Measurements from ENCODE around the gene KCNK7. TPM values are rescaled to one million over a fixed set of nuclear protein-coding genes. Genes with fewer than 3 reads are reported as not detected.

The KCNK7 gene
- total and polyA plus RNA-seq, 2 experiments from 2014 or later = not detected

GRCh38 chr11:65590240-65590738, 5.3 kb downstream of the KCNK7 start:
- TF ChIP-seq EZH2phosphoT487 (IDR thresholded peaks at IDR 0.05; ENCODE audit: insufficient read depth, low read depth) (no peak), EZH2 (IDR thresholded peaks at IDR 0.05; ENCODE audit: insufficient read depth, poor library complexity, severe bottlenecking) (no peak)
- H4K20me1 ChIP-seq (ENCODE audit: insufficient read depth) = no peaks in the 10 kb centered on the region
- no peaks in the 10 kb centered on the region for H3K9me3 ChIP-seq (ENCODE audit: low read depth)
- H3K9me2 ChIP-seq (ENCODE audit: insufficient read depth) = no peaks in the 10 kb centered on the region
- H3K4me1 ChIP-seq (ENCODE audit: insufficient read depth) = no peaks in the 10 kb centered on the region
- H3K9ac ChIP-seq = no peak overlapping the region
- no peak for DNase-seq
- 74 to 77% methylated on average over 8 of the region's 8 CpGs for WGBS, 2 experiments (ENCODE audit: low coverage in 1 of 2, low lambda C conversion rate in 2 of 2, missing lambda C conversion rate in 2 of 2)
- no peak overlapping the region for H3K4me3 ChIP-seq
- H3K27me3 ChIP-seq (replicated peaks; ENCODE audit: insufficient read depth) = no peaks in the 10 kb centered on the region
- 0 out of 2 replicates have a peak, but pooled peaks cover 6% of the 10 kb centered on the region for H3K36me3 ChIP-seq (ENCODE audit: low read depth)
- peaks cover 14% of the 10 kb centered on the region for H3F3A ChIP-seq (ENCODE audit: insufficient read depth)
- no peaks in the 10 kb centered on the region for H3K79me2 ChIP-seq (ENCODE audit: insufficient read depth)
- in situ Hi-C loops (cut with MboI) = no loop called here
- no peak overlapping the region for H3K4me2 ChIP-seq (ENCODE audit: unreplicated experiment)
- no peak overlapping the region for H3K27ac ChIP-seq
- no peak overlapping the region for H2AFZ ChIP-seq

GRCh38 chr11:65589444-65590239, 6.0 kb downstream of the KCNK7 start:
- H3K9ac ChIP-seq = no peak overlapping the region
- H3F3A ChIP-seq (ENCODE audit: insufficient read depth) = peaks cover 12% of the 10 kb centered on the region
- H2AFZ ChIP-seq = no peak overlapping the region
- H3K9me3 ChIP-seq (ENCODE audit: low read depth) = no peaks in the 10 kb centered on the region
- H3K9me2 ChIP-seq (ENCODE audit: insufficient read depth) = no peaks in the 10 kb centered on the region
- no peak overlapping the region for H3K27ac ChIP-seq
- H3K4me2 ChIP-seq (ENCODE audit: unreplicated experiment) = no peak overlapping the region
- 76 to 88% methylated on average over 7 to 9 of the region's 9 CpGs for WGBS, 2 experiments (ENCODE audit: low coverage in 1 of 2, low lambda C conversion rate in 2 of 2, missing lambda C conversion rate in 2 of 2)
- H3K79me2 ChIP-seq (ENCODE audit: insufficient read depth) = no peaks in the 10 kb centered on the region
- H3K27me3 ChIP-seq (replicated peaks; ENCODE audit: insufficient read depth) = no peaks in the 10 kb centered on the region
- no peak overlapping the region for H3K4me3 ChIP-seq
- no peaks in the 10 kb centered on the region for H3K4me1 ChIP-seq (ENCODE audit: insufficient read depth)
- no peak for TF ChIP-seq EZH2 (IDR thresholded peaks at IDR 0.05; ENCODE audit: insufficient read depth, poor library complexity, severe bottlenecking)
- no peak for TF ChIP-seq EZH2phosphoT487 (IDR thresholded peaks at IDR 0.05; ENCODE audit: insufficient read depth, low read depth)
- H3K36me3 ChIP-seq (ENCODE audit: low read depth) = 0 out of 2 replicates have a peak, but pooled peaks cover 6% of the 10 kb centered on the region
- in situ Hi-C loops (cut with MboI) = no loop called here
- DNase-seq = no peak
- no peaks in the 10 kb centered on the region for H4K20me1 ChIP-seq (ENCODE audit: insufficient read depth)

- Histone ChIP-seq H3K9me2 (ENCODE audit: insufficient read depth) (no peaks in the 10 kb centered on the region), H3K4me3 (no peak overlapping the region), H4K20me1 (ENCODE audit: insufficient read depth) (no peaks in the 10 kb centered on the region), H3K79me2 (ENCODE audit: insufficient read depth) (no peaks in the 10 kb centered on the region), H3K27ac (no peak overlapping the region), H3K27me3 (replicated peaks; ENCODE audit: insufficient read depth) (no peaks in the 10 kb centered on the region), H3K36me3 (ENCODE audit: low read depth) (0 out of 2 replicates have a peak, but pooled peaks cover 6% of the 10 kb centered on the region), H2AFZ (no peak overlapping the region), H3K4me1 (ENCODE audit: insufficient read depth) (no peaks in the 10 kb centered on the region), H3K4me2 (ENCODE audit: unreplicated experiment) (no peak overlapping the region), H3F3A (ENCODE audit: insufficient read depth) (peaks cover 5% of the 10 kb centered on the region; the same call in 1 of the 2 replicates), H3K9me3 (ENCODE audit: low read depth) (no peaks in the 10 kb centered on the region), H3K9ac (no peak overlapping the region)
- peak; percentile 64 for DNase-seq
- in situ Hi-C loops (cut with MboI) = no loop called here
- TF ChIP-seq EZH2 (IDR thresholded peaks at IDR 0.05; ENCODE audit: insufficient read depth, poor library complexity, severe bottlenecking) (no peak), EZH2phosphoT487 (IDR thresholded peaks at IDR 0.05; ENCODE audit: insufficient read depth, low read depth) (no peak)
- WGBS, 2 experiments (ENCODE audit: low coverage in 1 of 2, low lambda C conversion rate in 2 of 2, missing lambda C conversion rate in 2 of 2) = 80 to 82% methylated on average over 11 to 13 of the region's 13 CpGs
Measured at GRCh38 chr11:65588199-65589054, 7.2 kb downstream of the KCNK7 start.

- TF ChIP-seq EZH2 (IDR thresholded peaks at IDR 0.05; ENCODE audit: insufficient read depth, poor library complexity, severe bottlenecking) = no peak
- TF ChIP-seq EZH2phosphoT487 (IDR thresholded peaks at IDR 0.05; ENCODE audit: insufficient read depth, low read depth) = no peak
- no peaks in the 10 kb centered on the region for H4K20me1 ChIP-seq (ENCODE audit: insufficient read depth)
- no peak for DNase-seq
- 80 to 83% methylated on average over 2 of the region's 2 CpGs for WGBS, 2 experiments (ENCODE audit: low coverage in 1 of 2, low lambda C conversion rate in 2 of 2, missing lambda C conversion rate in 2 of 2)
- H3K4me3 ChIP-seq = no peak overlapping the region
- H3K9me2 ChIP-seq (ENCODE audit: insufficient read depth) = no peaks in the 10 kb centered on the region
- H3K27me3 ChIP-seq (replicated peaks; ENCODE audit: insufficient read depth) = no peaks in the 10 kb centered on the region
- H3K27ac ChIP-seq = no peak overlapping the region
- H3K9me3 ChIP-seq (ENCODE audit: low read depth) = no peaks in the 10 kb centered on the region
- in situ Hi-C loops (cut with MboI) = no loop called here
- H3K79me2 ChIP-seq (ENCODE audit: insufficient read depth) = no peaks in the 10 kb centered on the region
- H3K9ac ChIP-seq = no peak overlapping the region
- peaks cover 9% of the 10 kb centered on the region; the same call in 1 of the 2 replicates for H3K36me3 ChIP-seq (ENCODE audit: low read depth)
- no peak overlapping the region for H3K4me2 ChIP-seq (ENCODE audit: unreplicated experiment)
- no peak overlapping the region for H2AFZ ChIP-seq
- peaks cover 5% of the 10 kb centered on the region; the same call in 1 of the 2 replicates for H3F3A ChIP-seq (ENCODE audit: insufficient read depth)
- H3K4me1 ChIP-seq (ENCODE audit: insufficient read depth) = no peaks in the 10 kb centered on the region
Measured at GRCh38 chr11:65586676-65587075, 8.9 kb downstream of the KCNK7 start.

Data from GM23248 (cell line).